ENCODE data around the gene CAMSAP1.
"Not testable (repeated sequence)": the region's sequence is repeated elsewhere in the genome, so short reads cannot be mapped to it uniquely, and the experiment has no call there.

Gene CAMSAP1

GRCh38 chr9:135920256-135920930, 13.0 kb upstream of the CAMSAP1 start:
- DNase-seq, result no peak

- no peak for DNase-seq
Measured at GRCh38 chr9:135919318-135919890, 12.1 kb upstream of the CAMSAP1 start.

DNA sequence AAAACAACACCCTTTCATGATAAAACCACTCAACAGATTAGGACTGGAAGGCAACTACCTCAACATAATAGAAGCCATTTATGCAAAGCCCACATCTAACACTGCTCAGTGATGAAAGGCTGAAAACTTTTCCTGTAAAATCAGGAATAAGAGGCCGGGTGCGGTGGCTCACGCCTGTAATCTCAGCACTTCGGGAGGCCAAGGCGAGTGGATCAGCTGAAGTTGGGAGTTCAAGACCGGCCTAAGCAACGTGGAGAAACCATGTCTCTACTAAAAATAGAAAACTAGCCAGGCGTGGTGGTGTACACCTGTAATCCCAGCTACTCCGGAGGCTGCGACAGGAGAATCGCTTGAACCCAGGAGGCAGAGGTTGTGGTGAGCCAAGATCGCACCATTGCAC, 8.9 kb upstream of the CAMSAP1 start:
- DNase-seq, result not testable (repeated sequence)

DNA sequence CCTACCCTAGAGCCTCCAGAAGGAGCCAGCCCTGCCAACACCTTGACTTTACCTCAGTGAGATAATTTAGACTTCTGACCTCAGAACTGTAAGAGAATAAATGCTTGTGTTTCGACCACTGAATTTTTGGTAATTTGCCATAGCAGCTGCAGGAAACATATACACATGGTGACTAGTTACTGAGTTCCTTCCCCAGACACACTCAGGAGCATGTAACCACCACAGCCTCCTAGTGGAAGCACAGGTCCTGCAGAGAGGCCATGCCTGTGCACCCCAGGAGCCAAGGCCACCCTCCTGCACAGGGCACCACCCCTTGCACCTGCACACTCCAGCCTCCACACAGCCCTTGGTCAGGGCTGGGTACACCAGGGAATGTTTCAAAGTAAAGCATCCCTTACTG, 7.6 kb upstream of the CAMSAP1 start:
- DNase-seq, result no peak

GRCh38 chr9:135911233-135911632, 3.9 kb upstream of the CAMSAP1 start:
- not testable (repeated sequence) for DNase-seq

GRCh38 chr9:135910757-135911156, 3.4 kb upstream of the CAMSAP1 start:
- DNase-seq, result no peak

DNA sequence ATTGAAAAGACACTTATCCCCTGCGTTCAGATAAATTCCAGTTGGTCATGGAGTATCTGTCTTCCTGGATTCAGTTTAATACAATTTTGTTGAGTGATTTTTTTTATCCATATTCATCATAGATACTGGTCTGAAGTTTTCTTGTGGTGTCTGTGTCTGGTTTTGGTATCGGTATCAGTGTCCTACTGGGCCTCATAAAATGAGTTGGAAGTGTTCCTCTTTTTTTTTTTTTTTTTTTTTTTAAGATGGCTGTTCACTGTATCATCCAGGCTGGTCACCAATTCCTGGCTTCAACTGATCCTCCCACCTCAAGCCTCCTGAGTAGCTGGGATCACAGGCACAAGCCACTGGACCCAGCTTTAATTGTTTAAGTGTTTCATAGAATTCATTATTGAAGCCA, 2.9 kb upstream of the CAMSAP1 start:
- DNase-seq, result no peak

GRCh38 chr9:135909371-135909770, 2.0 kb upstream of the CAMSAP1 start:
- no peak for DNase-seq

DNA sequence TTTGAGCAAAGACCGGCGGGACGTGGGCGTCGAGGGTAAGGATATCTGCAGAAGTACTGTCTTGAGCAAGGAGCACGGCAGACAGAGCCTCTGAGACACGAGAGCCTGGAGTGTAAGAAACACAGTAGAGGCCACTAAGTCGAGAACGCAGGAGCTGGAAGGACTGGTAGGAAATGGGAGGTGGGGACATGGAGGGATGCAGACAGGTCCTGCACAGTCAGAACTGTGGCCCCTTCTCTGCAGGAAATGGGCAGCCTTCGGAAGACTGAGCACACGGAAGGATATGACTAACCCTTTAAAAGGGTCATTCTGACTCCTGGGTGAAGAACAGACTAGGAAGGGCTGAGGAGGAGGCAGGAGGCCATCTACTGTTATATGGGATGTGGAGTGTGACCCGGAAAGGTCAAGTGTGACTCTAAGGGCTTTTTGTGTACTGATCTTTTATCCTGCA, 1.4 kb upstream of the CAMSAP1 start:
- peak; percentile 44 for DNase-seq

DNA sequence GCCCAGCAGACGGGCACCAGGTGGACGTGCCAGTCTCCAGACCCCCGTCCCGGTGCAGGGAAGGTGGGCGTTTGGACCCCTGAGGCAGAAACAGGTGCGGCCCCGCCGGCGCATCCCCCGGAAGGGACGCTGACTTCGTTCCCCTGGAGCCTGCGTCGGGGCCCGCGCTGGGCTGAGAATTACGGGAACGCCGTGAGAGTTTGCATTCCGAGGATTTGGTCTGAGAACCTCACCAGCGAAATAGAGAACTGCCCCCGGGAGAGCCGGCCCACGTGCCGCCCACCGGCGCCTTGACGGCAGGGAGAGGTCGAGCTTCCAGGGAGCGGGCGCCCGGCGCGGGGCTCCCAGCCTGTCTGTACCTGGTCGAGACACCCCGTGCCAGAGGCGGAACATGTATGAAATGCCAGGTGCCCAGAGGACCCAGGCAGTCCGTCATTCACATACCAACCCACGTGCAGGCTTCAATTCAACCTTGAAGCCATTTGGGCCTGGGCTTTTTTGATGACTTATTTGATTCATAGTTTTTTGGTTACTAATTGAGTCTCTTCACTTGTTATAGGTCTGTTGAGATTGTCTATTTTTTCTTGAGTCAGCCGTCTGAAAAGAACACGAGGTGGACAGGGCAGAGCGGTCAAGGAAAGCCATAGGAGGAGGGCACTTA, 877 bp upstream of the CAMSAP1 start:
- no peak for DNase-seq

- DNase-seq, result no peak
Measured at GRCh38 chr9:135907006-135907430, 328 bp downstream of the CAMSAP1 start.

- peak; percentile 19 for DNase-seq
Measured at GRCh38 chr9:135906291-135907005, 898 bp downstream of the CAMSAP1 start.

- DNase-seq, result peak; percentile 67
Measured at GRCh38 chr9:135905380-135906258, 1.7 kb downstream of the CAMSAP1 start.

GRCh38 chr9:135903786-135904520, 3.4 kb downstream of the CAMSAP1 start:
- DNase-seq, result no peak

DNA sequence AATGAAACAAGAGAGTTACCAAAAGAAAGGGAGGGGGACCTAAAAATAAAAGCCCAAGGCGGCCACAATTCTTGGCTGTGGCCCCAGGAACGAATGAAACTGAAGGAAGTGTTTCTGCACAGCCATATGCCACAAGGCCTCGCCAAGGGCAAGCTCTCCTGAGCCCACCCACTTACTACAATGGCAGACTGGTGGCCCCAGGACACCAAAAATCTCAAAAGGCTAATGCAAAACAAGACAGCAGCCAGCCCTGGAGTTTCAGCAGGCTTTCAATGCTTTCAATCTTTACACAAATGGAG, 4.0 kb downstream of the CAMSAP1 start:
- DNase-seq, result no peak

GRCh38 chr9:135902655-135903357, 4.5 kb downstream of the CAMSAP1 start:
- no peak for DNase-seq

DNA sequence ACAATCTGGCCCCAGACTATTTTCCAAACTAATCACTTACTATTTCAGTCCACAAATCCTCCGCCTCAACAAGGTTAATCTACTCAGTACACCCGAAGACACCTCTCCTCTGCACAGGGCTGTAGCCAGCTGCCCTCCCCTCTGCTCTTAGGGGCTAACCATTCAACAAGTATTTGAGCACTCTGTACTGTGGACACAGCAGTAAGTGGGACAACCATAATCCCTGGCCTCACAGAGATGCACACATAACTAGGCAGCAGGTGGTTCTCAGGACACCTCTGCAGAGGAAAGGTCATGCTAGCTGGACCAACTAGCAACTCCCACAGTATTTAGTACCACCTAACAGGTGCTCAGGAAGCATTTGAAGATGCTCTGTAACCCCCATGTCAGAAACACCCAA, 5.5 kb downstream of the CAMSAP1 start:
- no peak for DNase-seq

DNA sequence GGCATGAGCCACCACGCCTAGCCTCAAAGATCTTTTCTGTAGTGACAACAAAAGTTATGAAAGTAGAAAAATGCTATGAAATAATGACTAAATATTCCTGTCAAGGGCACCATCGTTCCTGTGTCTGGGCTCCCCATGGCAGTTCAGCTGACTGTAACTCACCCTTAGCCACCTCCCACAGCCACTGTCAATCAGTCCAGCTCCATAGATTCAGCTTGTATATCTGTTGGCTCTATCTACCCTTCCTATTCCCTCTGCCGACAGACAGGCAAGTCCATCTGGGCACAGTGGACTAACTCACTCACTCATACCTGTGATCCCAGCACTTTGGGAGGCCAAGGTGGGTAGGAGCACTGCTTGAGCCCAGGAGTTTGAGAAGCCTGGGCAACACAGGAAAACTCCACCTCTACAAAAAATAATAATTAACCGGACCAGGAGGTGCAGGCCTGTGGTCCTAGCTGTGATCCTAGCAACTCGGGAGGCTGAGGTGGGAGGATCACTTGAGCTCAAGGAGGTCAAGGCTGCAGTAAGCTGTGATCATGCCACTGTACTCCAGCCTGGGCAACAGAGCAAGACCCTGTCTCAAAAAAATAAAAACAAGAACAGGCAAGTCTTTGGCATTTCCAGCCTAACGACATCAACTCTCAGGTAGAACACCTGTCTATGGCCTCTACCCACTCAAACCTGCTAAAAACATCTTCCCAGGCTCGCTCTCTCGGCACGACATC, 6.2 kb downstream of the CAMSAP1 start:
- no peak for DNase-seq

GRCh38 chr9:135898634-135899407, 8.5 kb downstream of the CAMSAP1 start:
- peak; percentile 31 for DNase-seq

DNA sequence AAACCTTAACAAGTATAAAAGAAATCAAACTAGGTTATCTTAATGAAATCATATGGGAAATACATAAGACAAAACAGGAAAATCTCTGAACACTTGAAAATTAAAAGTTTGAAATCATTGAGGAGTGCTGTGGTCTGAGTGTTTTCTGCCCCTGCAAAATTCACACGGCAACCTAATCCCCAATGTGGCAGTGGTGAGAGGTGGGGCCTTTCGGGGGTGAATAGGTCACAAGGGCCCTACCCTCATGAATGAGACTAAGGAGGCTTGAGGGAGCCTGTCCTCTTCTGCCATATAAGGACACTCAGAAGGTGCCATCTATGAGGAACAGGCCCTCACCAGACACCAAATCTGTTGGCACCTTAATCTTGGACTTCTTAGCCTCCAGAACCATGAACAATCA, 10.7 kb downstream of the CAMSAP1 start:
- DNase-seq, result no peak

All from activated CD4-positive, alpha-beta T cell treated with anti-CD3 and anti-CD28 coated beads, Interleukin-10, Interleukin-2, amounts not matched to agents 100 ng/mL and 50 ng/mL, durations not matched to agents 16 hours and 8 hours (primary cell).